SK-N-SH (cell line): ENCODE data around the gene SYNGR3. TPM values are rescaled to one million over a fixed set of nuclear protein-coding genes. Genes with fewer than 3 reads are reported as not detected.

Source experiments
- CTCF ChIA-PET: fragments of 300-600, 350-600 bp; formaldehyde crosslinking; extraction: SDS; loops from one replicate; lab custom pipeline; 2021; lab: Yijun Ruan, JAX
- POLR2A ChIA-PET: fragments of 350-600 bp; sonication (Branson Sonifier 250); formaldehyde crosslinking; extraction: SDS; loops from one replicate; lab custom pipeline; 2020; ENCODE audit warnings: antibody characterized with exemption, inconsistent platforms; lab: Yijun Ruan, JAX
- DNase-seq: peaks from one replicate; pipeline ENCODE4 v3.0.0; 2012
- H2AFZ ChIP-seq: fragments of 200-600 bp; sonication (generic); 2 replicates; pipeline ENCODE4 v1.8.1; 2016; ENCODE audit warnings: antibody characterized with exemption, mild to moderate bottlenecking, low read depth
- H3F3A ChIP-seq: fragments of 200-600 bp; sonication (generic); replicated peaks from 2 replicates; pipeline ENCODE3; 2016; ENCODE audit warnings: antibody characterized with exemption, mild to moderate bottlenecking; ENCODE audit not compliant: insufficient read depth
- H3K27ac ChIP-seq, 2 experiments: fragments of 200-500 bp in 1 of 2; fragments of 200-600 bp in 1 of 2; sonication (Bioruptor generic) in 1 of 2; sonication (generic), shearing (Covaris generic) in 1 of 2; 2 replicates each; pipeline versions ENCODE4 v1.5.1 to v1.6.1; 2014 to 2016; ENCODE audit warnings: low read depth in 2 of 2, inconsistent platforms in 1 of 2, low read length in 1 of 2, mild to moderate bottlenecking in 1 of 2, mixed read lengths in 1 of 2
- H3K27me3 ChIP-seq: fragments of 200-600 bp; sonication (generic), shearing (Covaris generic); 2 replicates; pipeline ENCODE4 v1.6.1; 2016; ENCODE audit warnings: mixed run types; ENCODE audit not compliant: insufficient read depth
- H3K36me3 ChIP-seq, 2 experiments: fragments of 200-500 bp in 1 of 2; fragments of 200-600 bp in 1 of 2; sonication (Bioruptor generic) in 1 of 2; sonication (generic) in 1 of 2; replicated peaks in 1 of 2; 2 replicates each; pipeline versions ENCODE3 to v1.5.1; 2014 to 2016; ENCODE audit warnings: low read length in 1 of 2, mild to moderate bottlenecking in 1 of 2; ENCODE audit not compliant: insufficient read depth in 2 of 2, control insufficient read depth in 1 of 2
- H3K4me1 ChIP-seq, 2 experiments: fragments of 200-500 bp in 1 of 2; fragments of 200-600 bp in 1 of 2; sonication (Bioruptor generic) in 1 of 2; sonication (generic), shearing (Covaris generic) in 1 of 2; 2 replicates each; pipeline versions ENCODE4 v1.5.1 to v1.6.1; 2014 to 2016; ENCODE audit warnings: low read depth in 1 of 2, low read length in 1 of 2, mixed run types in 1 of 2; ENCODE audit not compliant: insufficient read depth in 2 of 2, control insufficient read depth in 1 of 2
- H3K4me2 ChIP-seq: fragments of 200-600 bp; sonication (generic), shearing (Covaris generic); 2 replicates; pipeline ENCODE4 v1.6.1; 2017; ENCODE audit warnings: mixed run types
- H3K4me3 ChIP-seq, 2 experiments: fragments of 200-500 bp in 1 of 2; fragments of 200-600 bp in 1 of 2; sonication (Bioruptor generic) in 1 of 2; sonication (generic), shearing (Covaris generic) in 1 of 2; 2 replicates each; pipeline versions ENCODE4 v1.5.1 to v1.8.1; 2014 to 2016; ENCODE audit warnings: low read depth in 2 of 2, inconsistent platforms in 1 of 2, low read length in 1 of 2, mild to moderate bottlenecking in 1 of 2, mixed read lengths in 1 of 2, moderate library complexity in 1 of 2
- H3K79me2 ChIP-seq: fragments of 200-600 bp; sonication (generic); 2 replicates; pipeline ENCODE4 v1.8.1; 2017; ENCODE audit warnings: mild to moderate bottlenecking; ENCODE audit not compliant: insufficient read depth
- H3K9ac ChIP-seq: fragments of 200-600 bp; sonication (generic); 2 replicates; pipeline ENCODE4 v1.6.1; 2017; ENCODE audit warnings: mixed run types
- H3K9me2 ChIP-seq: fragments of 200-600 bp; sonication (generic); 2 replicates; pipeline ENCODE4 v1.6.1; 2017; ENCODE audit warnings: mixed run types
- H3K9me3 ChIP-seq: fragments of 200-600 bp; sonication (generic); 2 replicates; pipeline ENCODE4 v1.6.1; 2017; ENCODE audit warnings: mixed run types, mild to moderate bottlenecking, moderate library complexity
- H4K20me1 ChIP-seq: fragments of 200-600 bp; sonication (generic); 2 replicates; pipeline ENCODE4 v1.6.1; 2017; ENCODE audit warnings: mild to moderate bottlenecking, mixed run types; ENCODE audit not compliant: insufficient read depth
- CHD2 ChIP-seq: fragments of 150-350 bp; IDR thresholded peaks from 2 replicates; pipeline ENCODE4 v1.6.1; 2018; ENCODE audit warnings: low read length; ENCODE audit not compliant: partially characterized antibody
- EP300 ChIP-seq, 2 experiments: IDR thresholded peaks; 2 replicates each; pipeline versions ENCODE4 v1.4.0 to v1.6.1; 2012; ENCODE audit warnings: borderline replicate concordance in 1 of 2, low read depth in 1 of 2, low read length in 1 of 2
- FOXJ3 ChIP-seq: sonication (generic); formaldehyde crosslinking; IDR thresholded peaks from 2 replicates; pipeline ENCODE4 v1.5.1; 2020; ENCODE audit warnings: mild to moderate bottlenecking, missing genetic modification reagents
- FOXM1 ChIP-seq: IDR thresholded peaks from 2 replicates; pipeline ENCODE4 v1.4.0; 2012; ENCODE audit warnings: low read depth, mild to moderate bottlenecking
- MXI1 ChIP-seq: IDR thresholded peaks from 2 replicates; pipeline ENCODE4 v1.6.1; 2012; ENCODE audit warnings: mild to moderate bottlenecking, low read depth, low read length, improper control_type of control experiment
- POLR2AphosphoS5 ChIP-seq: IDR thresholded peaks from 2 replicates; pipeline ENCODE4 v1.6.1; 2012; ENCODE audit warnings: low read depth, low read length
- RAD21 ChIP-seq: IDR thresholded peaks from 2 replicates; pipeline ENCODE4 v1.6.1; 2012; ENCODE audit warnings: mild to moderate bottlenecking, low read length
- RFX5 ChIP-seq: IDR thresholded peaks from 2 replicates; pipeline ENCODE4 v1.6.1; 2012; ENCODE audit warnings: mild to moderate bottlenecking, improper control_type of control experiment, low read length
- TCF12 ChIP-seq: IDR thresholded peaks from 2 replicates; pipeline ENCODE4 v1.4.0; 2012
- TEAD4 ChIP-seq: IDR thresholded peaks from 2 replicates; pipeline ENCODE4 v1.4.0; 2012; ENCODE audit warnings: mild to moderate bottlenecking, borderline replicate concordance; ENCODE audit not compliant: insufficient read depth
- WGBS: methylation state at CpG from one replicate; pipeline ENCODE4 v1.1.6; 2017; ENCODE audit warnings: low lambda C conversion rate; 5-methylcytosine and 5-hydroxymethylcytosine counted together
- polyA plus RNA-seq, 3 experiments: library from polyadenylated mRNA; depleted of rRNA; stranded (reverse); fragments of >200 nt; gene quantifications; 2 replicates each; pipeline ENCODE4 v1.2.3, GENCODE V29; 2012
- TF ChIP-seq, protein P1 (sequence below): IDR thresholded peaks from 2 replicates; pipeline ENCODE4 v1.6.1; 2012; ENCODE audit warnings: mild to moderate bottlenecking, low read depth, low read length, moderate library complexity
- TF ChIP-seq, protein P2 (sequence below): IDR thresholded peaks from 2 replicates; pipeline ENCODE4 v1.4.0; 2012; ENCODE audit warnings: low read depth

Gene SYNGR3
- polyA plus RNA-seq, 1 of the 3 experiments (the other 2 are of a cell fraction) = 10.7 TPM

DNA sequence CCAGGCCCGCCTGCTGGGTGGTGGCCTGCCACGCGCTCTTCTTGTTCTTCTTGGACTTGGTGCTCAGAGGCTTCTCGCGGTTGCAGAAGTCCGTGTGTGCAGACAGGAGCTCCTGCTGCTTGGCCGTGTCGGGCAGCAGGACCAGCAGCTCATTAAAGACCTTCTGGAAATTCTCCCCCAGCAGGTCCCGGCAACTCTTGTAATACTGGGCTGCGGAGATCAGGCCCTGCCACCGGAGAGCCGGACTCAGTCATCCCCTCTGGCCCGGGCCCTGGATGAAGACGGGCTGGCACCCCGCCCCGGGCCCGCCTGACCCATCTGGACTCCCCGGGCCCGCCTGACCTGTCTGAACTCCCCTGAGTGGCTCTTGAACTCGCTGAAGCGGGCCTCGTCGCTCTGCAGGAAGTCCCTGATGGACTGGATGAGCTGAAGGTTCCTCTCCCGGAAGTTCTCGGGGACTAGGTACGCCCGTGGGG, 8.6 kb downstream of the SYNGR3 start:
- H3K4me3 ChIP-seq = no peak overlapping the region
- no peaks in the 10 kb centered on the region for H3K27me3 ChIP-seq
- H3K27ac ChIP-seq = no peak overlapping the region
- peaks cover 15% of the 10 kb centered on the region for H4K20me1 ChIP-seq
- peaks cover 18% of the 10 kb centered on the region for H3F3A ChIP-seq
- CTCF ChIA-PET = interaction anchor here (1.5 to 3.8 kb wide), 2 partner anchors 9 to 142 kb away, joined by 4 to 11 read pairs; partner anchors contain the start of gene SYNGR3
- peaks cover 8 to 56% of the 10 kb centered on the region in 2 experiments for H3K36me3 ChIP-seq
- H3K79me2 ChIP-seq = peaks cover 16% of the 10 kb centered on the region; the same call in 1 of the 2 replicates
- DNase-seq = no peak
- no peak overlapping the region for H3K9ac ChIP-seq
- no peak overlapping the region for H3K4me2 ChIP-seq
- H3K4me1 ChIP-seq = peaks cover 0 to under 1% of the 10 kb centered on the region in 2 experiments; a peak in 1 of 4 replicates
- WGBS = 83% methylated on average over 5 of the region's 27 CpGs
- no peaks in the 10 kb centered on the region for H3K9me3 ChIP-seq
- H2AFZ ChIP-seq = no peak overlapping the region
- POLR2A ChIA-PET = interaction anchor here (0.6 to 1.2 kb wide), 2 partner anchors 10 to 130 kb away, joined by 3 to 4 read pairs; no protein-coding TSS in a partner anchor
- no peaks in the 10 kb centered on the region for H3K9me2 ChIP-seq
- TF ChIP-seq RFX5 (no peak), MXI1 (no peak), FOXM1 (no peak), CHD2 (no peak)

DNA sequence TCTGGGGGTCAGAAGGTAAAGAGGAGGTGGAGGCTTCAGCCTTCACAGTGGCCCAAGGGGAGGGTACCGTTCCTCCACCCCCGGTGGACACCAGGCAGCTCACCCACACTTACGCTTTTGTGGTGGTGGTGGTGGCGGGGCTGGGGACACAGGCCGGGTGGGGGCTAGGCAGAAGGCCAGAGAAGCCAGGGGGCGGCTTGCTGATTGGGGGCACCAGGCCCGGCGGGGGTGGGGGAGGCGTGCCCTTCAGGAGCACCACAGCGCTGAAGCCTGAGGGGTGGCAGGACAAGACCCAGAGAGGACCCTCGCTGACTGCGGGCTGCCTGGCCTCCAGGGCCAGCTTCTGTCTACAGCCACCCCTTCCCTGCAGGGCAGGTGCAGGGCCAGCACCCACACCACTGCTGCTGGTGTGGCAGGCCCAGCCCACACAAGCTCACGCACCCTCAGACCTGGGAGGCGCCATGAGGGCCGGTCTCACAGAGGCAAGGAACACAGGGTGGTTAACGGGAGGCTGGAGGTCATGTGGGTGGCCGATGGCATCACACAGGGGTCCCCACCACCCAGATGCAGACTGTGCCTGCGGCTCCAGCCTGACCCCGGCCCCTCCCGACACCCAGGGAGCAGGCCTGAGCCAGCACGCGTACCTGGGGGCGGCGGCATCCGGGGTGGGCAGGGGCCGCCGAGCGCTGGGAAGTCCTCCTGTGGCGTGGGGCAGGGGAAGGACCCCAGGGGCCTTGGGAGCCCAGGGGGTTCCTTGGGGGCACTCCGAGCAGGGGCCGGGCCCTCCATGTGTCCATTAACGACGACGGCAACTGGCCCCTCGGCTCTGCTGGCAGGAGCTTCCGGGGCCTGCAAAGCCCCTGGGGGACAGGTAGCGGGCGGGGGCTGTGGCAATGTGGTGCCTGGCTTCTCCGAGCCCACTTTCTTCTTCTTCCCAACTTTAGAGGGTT, 9.4 kb downstream of the SYNGR3 start:
- no peak overlapping the region for H3K4me3 ChIP-seq
- no peaks in the 10 kb centered on the region for H3K9me3 ChIP-seq
- no peak overlapping the region for H3K4me2 ChIP-seq
- H3K79me2 ChIP-seq = peaks cover 22% of the 10 kb centered on the region; the same call in 1 of the 2 replicates
- peaks cover 19% of the 10 kb centered on the region for H3F3A ChIP-seq
- peaks cover 8 to 58% of the 10 kb centered on the region in 2 experiments for H3K36me3 ChIP-seq
- POLR2A ChIA-PET = interaction anchor here (1.2 kb wide), 1 partner anchor 9 kb away, joined by 3 read pairs; no protein-coding TSS in a partner anchor
- TF ChIP-seq, protein P1, sequence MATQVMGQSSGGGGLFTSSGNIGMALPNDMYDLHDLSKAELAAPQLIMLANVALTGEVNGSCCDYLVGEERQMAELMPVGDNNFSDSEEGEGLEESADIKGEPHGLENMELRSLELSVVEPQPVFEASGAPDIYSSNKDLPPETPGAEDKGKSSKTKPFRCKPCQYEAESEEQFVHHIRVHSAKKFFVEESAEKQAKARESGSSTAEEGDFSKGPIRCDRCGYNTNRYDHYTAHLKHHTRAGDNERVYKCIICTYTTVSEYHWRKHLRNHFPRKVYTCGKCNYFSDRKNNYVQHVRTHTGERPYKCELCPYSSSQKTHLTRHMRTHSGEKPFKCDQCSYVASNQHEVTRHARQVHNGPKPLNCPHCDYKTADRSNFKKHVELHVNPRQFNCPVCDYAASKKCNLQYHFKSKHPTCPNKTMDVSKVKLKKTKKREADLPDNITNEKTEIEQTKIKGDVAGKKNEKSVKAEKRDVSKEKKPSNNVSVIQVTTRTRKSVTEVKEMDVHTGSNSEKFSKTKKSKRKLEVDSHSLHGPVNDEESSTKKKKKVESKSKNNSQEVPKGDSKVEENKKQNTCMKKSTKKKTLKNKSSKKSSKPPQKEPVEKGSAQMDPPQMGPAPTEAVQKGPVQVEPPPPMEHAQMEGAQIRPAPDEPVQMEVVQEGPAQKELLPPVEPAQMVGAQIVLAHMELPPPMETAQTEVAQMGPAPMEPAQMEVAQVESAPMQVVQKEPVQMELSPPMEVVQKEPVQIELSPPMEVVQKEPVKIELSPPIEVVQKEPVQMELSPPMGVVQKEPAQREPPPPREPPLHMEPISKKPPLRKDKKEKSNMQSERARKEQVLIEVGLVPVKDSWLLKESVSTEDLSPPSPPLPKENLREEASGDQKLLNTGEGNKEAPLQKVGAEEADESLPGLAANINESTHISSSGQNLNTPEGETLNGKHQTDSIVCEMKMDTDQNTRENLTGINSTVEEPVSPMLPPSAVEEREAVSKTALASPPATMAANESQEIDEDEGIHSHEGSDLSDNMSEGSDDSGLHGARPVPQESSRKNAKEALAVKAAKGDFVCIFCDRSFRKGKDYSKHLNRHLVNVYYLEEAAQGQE = no peak
- no peak for TF ChIP-seq TEAD4
- no peak for TF ChIP-seq FOXJ3 (CRISPR knock-in tag)
- TF ChIP-seq TCF12 = no peak
- TF ChIP-seq RAD21 = no peak
- TF ChIP-seq CHD2 = no peak
- no peak for TF ChIP-seq POLR2AphosphoS5
- TF ChIP-seq EP300 (IDR thresholded peaks at IDR 0.05; ENCODE audit: borderline replicate concordance in 1 of 2, low read depth in 1 of 2, low read length in 1 of 2) = no peak
- TF ChIP-seq, protein P2, sequence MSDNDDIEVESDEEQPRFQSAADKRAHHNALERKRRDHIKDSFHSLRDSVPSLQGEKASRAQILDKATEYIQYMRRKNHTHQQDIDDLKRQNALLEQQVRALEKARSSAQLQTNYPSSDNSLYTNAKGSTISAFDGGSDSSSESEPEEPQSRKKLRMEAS = no peak
- H3K9me2 ChIP-seq = no peaks in the 10 kb centered on the region
- WGBS = 87% methylated on average over 9 of the region's 39 CpGs
- H4K20me1 ChIP-seq = peaks cover 23% of the 10 kb centered on the region
- no peak overlapping the region for H3K27ac ChIP-seq
- CTCF ChIA-PET = interaction anchor here (1.0 to 1.5 kb wide), 3 partner anchors 9 to 141 kb away, joined by 3 to 4 read pairs (median 4); partner anchors contain the start of gene SYNGR3
- H2AFZ ChIP-seq = no peak overlapping the region
- DNase-seq = no peak
- H3K4me1 ChIP-seq = peaks cover 2 to 7% of the 10 kb centered on the region in 2 experiments; a peak in 1 of 4 replicates
- no peak overlapping the region for H3K9ac ChIP-seq
- no peaks in the 10 kb centered on the region for H3K27me3 ChIP-seq
